BJ (cell line): Measurements from ENCODE around the gene UNC13D. TPM values are rescaled to one million over a fixed set of nuclear protein-coding genes. Genes with fewer than 3 reads are reported as not detected.
A peak's percentile ranks its signal among the peaks of the same experiment; 100 is the strongest.

ENCODE experiments used
- CTCF ChIA-PET: fragments of 350-600 bp; formaldehyde crosslinking; extraction: SDS; loops from one replicate; lab custom pipeline; 2021; ENCODE audit warnings: antibody characterized with exemption, inconsistent platforms; lab: Yijun Ruan, JAX
- POLR2A ChIA-PET: fragments of 300-600 bp; sonication (Branson Sonifier 250); formaldehyde crosslinking; extraction: SDS; loops from one replicate; lab custom pipeline; 2021; ENCODE audit warnings: antibody characterized with exemption; lab: Charles Lee
- DNase-seq: peaks from one replicate; pipeline ENCODE4 v3.0.0-alpha.2; 2011; ENCODE audit warnings: low read depth
- H3K27me3 ChIP-seq: 2 replicates; pipeline ENCODE4 v1.6.0; 2011; ENCODE audit warnings: low read length; ENCODE audit not compliant: control insufficient read depth, insufficient read depth
- H3K36me3 ChIP-seq: 2 replicates; pipeline ENCODE4 v1.5.1; 2011; ENCODE audit warnings: low read length; ENCODE audit not compliant: control insufficient read depth, insufficient read depth
- H3K4me3 ChIP-seq: 2 replicates; pipeline ENCODE4 v1.5.1; 2011; ENCODE audit warnings: low read depth, mild to moderate bottlenecking, control low read depth, low read length
- polyA plus RNA-seq: library from polyadenylated mRNA; depleted of rRNA; stranded (reverse); fragments of >200 nt; gene quantifications from 2 replicates; pipeline ENCODE4 v1.2.3, GENCODE V29; 2011
- TF ChIP-seq, protein P1 (sequence below): IDR thresholded peaks from 2 replicates; pipeline ENCODE4 v1.5.1; 2011; ENCODE audit warnings: low read depth, mild to moderate bottlenecking, control low read depth, inconsistent platforms, low read length, moderate library complexity; ENCODE audit not compliant: insufficient read depth

UNC13D gene
- polyA plus RNA-seq, 1 experiment = 0.40 TPM

- no peaks in the 10 kb centered on the region for H3K27me3 ChIP-seq
- TF ChIP-seq, protein P1, sequence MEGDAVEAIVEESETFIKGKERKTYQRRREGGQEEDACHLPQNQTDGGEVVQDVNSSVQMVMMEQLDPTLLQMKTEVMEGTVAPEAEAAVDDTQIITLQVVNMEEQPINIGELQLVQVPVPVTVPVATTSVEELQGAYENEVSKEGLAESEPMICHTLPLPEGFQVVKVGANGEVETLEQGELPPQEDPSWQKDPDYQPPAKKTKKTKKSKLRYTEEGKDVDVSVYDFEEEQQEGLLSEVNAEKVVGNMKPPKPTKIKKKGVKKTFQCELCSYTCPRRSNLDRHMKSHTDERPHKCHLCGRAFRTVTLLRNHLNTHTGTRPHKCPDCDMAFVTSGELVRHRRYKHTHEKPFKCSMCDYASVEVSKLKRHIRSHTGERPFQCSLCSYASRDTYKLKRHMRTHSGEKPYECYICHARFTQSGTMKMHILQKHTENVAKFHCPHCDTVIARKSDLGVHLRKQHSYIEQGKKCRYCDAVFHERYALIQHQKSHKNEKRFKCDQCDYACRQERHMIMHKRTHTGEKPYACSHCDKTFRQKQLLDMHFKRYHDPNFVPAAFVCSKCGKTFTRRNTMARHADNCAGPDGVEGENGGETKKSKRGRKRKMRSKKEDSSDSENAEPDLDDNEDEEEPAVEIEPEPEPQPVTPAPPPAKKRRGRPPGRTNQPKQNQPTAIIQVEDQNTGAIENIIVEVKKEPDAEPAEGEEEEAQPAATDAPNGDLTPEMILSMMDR = no peak
- H3K4me3 ChIP-seq = no peak overlapping the region
- peaks cover 29% of the 10 kb centered on the region for H3K36me3 ChIP-seq
- CTCF ChIA-PET = interaction anchor here (1.1 to 3.4 kb wide), 9 partner anchors 14 to 85 kb away, joined by 3 to 20 read pairs (median 4); partner anchors contain the start of genes GALK1 and TRIM65
- POLR2A ChIA-PET = no interaction called here
- DNase-seq = no peak
Observed at GRCh38 chr17:75849279-75849646, 5.1 kb upstream of the UNC13D start.

DNA sequence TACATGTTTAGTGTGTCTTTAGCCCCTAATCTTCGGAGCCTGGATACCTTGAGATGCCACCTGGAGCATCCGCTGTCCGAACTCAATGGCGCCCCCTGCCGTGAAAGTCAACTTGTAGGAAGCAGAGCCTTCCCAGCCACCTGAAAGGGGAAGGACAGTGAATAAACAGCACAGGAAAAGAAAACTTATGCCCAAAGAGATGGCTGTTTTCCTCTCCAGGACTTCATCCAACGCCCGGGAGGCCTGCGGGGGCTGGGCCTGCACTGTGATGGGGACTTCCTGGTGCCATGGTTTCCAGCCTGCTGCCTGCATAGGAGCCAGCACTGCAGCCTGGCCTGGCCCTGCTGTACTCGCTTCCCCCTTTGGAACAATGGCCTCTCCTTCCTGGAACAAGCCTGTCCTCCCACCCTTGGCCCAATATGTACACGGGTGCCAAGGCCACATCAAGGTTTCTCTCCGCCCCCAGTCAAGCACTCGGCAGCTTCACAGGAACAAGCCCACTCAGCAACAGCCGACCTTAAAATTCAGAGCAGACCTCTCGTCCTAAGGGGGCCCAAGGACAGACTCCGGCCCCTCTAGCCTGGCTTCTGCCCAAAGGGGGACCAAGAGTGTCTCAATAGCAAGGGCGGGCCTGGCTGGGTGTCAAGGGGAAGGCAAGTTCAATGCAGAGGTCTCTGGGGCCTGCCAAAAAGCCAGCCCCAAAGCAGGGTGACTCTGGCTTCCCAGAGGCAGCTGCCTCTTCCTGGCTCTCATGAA lies 4.5 kb upstream of the UNC13D start:
- no peaks in the 10 kb centered on the region for H3K27me3 ChIP-seq
- ChIA-PET POLR2A (no interaction called here), CTCF (interaction anchor here (0.6 to 3.4 kb wide), 16 partner anchors 9 to 132 kb away, joined by 3 to 20 read pairs (median 4); partner anchors contain the start of genes GALK1 and TRIM65)
- TF ChIP-seq, protein P1 = peak; percentile 74
- no peak for DNase-seq
- H3K4me3 ChIP-seq = no peak overlapping the region
- H3K36me3 ChIP-seq = peaks cover 29% of the 10 kb centered on the region

- Histone ChIP-seq H3K4me3 (no peak overlapping the region), H3K27me3 (no peaks in the 10 kb centered on the region), H3K36me3 (peaks cover 29% of the 10 kb centered on the region)
- ChIA-PET POLR2A (no interaction called here), CTCF (interaction anchor here (0.6 to 3.6 kb wide), 16 partner anchors 7 to 154 kb away, joined by 3 to 20 read pairs (median 4); partner anchors contain the start of genes GALK1, TRIM65 and WBP2)
- DNase-seq = no peak
- TF ChIP-seq, protein P1 = no peak
Observed at GRCh38 chr17:75847614-75848522, 3.7 kb upstream of the UNC13D start.

- CTCF ChIA-PET = interaction anchor here (0.6 to 3.6 kb wide), 13 partner anchors 8 to 153 kb away, joined by 3 to 20 read pairs (median 6); partner anchors contain the start of genes GALK1, TRIM65 and WBP2
- POLR2A ChIA-PET = no interaction called here
- no peaks in the 10 kb centered on the region for H3K27me3 ChIP-seq
- DNase-seq = no peak
- TF ChIP-seq, protein P1 = no peak
- peaks cover 29% of the 10 kb centered on the region for H3K36me3 ChIP-seq
- H3K4me3 ChIP-seq = no peak overlapping the region
Observed at GRCh38 chr17:75846692-75847613, 2.7 kb upstream of the UNC13D start.
